Hypothalamus (tissue), 51 donors: ENCODE results near the gene CNN3.
A peak's percentile ranks its signal among the peaks of the same experiment; 100 is the strongest.

Source experiments
- DNase-seq, 51 donors: peaks; one replicate each; lab custom pipeline; 2025; lab: John Stamatoyannopoulos, UW

Gene CNN3

DNA sequence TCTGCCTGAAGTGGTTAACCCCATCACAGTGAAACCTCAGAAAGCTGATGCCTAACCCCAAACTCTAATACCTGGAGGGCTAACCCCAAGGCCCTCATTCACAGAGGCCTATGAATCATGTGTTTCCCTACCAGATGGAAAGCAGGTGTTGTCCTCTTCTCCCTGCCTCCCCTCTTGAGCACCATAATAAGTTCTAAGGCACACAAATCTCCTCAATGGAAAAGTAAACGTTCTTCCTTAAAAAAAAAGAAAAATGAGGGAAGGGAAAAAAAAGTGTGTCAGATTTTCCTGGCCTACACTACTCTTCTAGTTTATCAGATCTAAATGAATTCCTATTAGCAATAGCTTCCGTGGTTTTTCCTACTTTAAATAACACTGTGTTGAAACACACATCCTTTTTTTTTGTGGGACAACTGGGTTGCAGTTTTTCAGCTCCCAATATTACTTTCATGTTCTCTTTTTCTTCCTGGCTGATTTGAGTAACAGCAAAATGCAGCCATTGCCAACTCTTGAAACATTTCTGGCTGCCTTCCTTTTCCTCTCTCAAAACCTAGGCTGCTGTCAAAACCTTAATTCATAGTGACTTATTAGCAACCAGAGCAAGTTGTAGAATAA, 63.5 kb downstream of the CNN3 start:
- DNase-seq = peak in 5 of 51 donors; percentile 45 to 69 (median 58)

- DNase-seq = no peak
Observed at GRCh38 chr1:94862718-94863117, 64.2 kb downstream of the CNN3 start.

GRCh38 chr1:94859174-94859573, 67.7 kb downstream of the CNN3 start:
- DNase-seq = no peak

- DNase-seq = no peak
Observed at GRCh38 chr1:94858276-94858675, 68.6 kb downstream of the CNN3 start.

- no peak for DNase-seq
Observed at GRCh38 chr1:94856868-94857267, 70.0 kb downstream of the CNN3 start.

GRCh38 chr1:94856004-94856403, 70.9 kb downstream of the CNN3 start:
- DNase-seq = no peak

DNA sequence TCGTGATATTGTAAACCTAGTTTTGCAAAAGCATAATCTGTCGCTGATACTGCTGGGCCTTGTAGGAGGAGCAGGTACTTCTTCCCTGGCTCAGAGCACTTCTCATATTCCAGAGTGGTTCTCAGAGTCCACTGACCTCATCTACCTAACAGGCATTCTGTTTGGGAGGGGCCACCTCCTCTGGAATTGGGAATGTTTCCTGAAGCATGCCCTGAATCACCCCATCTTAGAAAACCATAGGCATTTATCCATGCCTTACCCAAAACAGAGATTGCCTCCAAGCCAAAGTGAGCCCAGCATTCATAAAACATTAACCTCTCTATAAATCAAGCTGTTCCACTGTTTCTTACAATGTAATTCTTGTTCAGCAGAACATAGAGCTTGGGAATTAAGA, 71.6 kb downstream of the CNN3 start:
- DNase-seq = no peak

GRCh38 chr1:94854458-94855306, 72.2 kb downstream of the CNN3 start:
- DNase-seq = peak; percentile 19 to 91 (median 68)

DNA sequence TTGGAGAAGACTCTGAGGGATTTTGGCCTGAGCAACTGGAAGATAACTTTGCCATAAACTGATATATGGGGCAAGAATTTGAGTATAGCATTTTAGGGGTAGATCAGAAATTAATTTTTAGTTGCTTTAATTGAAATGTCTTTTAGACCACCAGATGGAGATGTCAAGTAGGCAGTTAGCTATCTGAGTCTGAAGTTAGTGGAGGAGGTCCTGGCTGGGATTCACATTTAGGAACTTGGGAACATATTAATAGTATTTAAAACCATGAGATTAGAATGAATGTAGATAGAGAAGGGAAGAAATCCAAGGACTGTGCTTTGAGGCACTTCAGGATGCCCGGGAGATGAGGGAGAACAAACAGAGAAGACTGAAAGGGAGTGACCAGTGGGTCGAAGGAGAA, 74.1 kb downstream of the CNN3 start:
- DNase-seq = no peak

GRCh38 chr1:94851571-94851970, 75.3 kb downstream of the CNN3 start:
- DNase-seq = peak in 15 of 51 donors; percentile 5 to 51 (median 18)
